Stimulated activated CD4-positive, alpha-beta T cell treated with anti-CD3 and anti-CD28 coated beads, Interleukin-12 subunit alpha, Interleukin-12 subunit beta, amount 100 ng/mL, for 4 hours (primary cell): ENCODE measurements around the gene SPATA20.

Experiments
- DNase-seq: peaks from one replicate; pipeline ENCODE4 v3.0.0-alpha.2; 2020

The SPATA20 gene

DNA sequence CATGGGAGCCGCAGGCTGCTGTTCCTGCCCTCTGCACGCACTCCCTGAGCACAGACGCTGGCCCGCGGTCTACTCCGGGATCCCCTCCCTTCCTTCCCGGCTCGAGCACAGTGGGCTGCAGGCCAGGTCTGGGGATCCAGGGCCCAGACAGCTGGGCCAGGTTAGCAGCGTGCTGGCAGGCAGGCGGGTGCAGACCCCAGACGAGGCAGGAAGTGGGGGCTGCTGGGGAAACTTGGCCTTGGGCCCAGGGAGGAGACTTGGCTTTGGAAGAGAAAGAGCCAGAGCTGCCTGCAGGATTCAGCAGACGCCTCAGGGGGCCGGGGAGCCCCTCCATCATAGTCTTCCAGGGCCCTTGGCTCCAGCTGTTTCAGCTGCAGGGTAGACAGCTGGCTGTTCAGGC, 57.5 kb downstream of the SPATA20 start:
- no peak for DNase-seq

DNA sequence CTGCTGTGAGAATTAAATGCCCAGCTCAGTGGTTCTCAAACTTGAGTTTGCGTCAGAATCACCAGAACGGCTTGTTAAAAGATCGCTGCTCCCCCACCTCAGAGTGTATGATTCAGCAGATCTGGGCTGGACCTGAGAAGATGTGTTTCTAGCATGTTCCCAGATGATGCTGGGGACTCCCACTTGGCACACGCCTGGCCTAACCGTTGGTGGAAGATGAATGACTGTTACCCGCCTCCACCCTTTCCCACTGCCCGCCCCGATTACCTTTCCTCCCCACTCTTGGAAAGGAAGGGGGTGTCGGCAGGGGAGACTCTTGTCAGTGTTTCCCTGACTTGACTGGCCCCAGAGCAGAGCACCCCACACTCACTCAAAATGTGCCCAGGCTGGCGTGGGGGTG, 58.5 kb downstream of the SPATA20 start:
- DNase-seq: no peak
